NCI-H82 (cell line): ENCODE measurements around the gene MNDA.

Experiments
- DNase-seq: peaks from one replicate; lab custom pipeline; 2025; lab: John Stamatoyannopoulos, UW

The MNDA gene

DNA sequence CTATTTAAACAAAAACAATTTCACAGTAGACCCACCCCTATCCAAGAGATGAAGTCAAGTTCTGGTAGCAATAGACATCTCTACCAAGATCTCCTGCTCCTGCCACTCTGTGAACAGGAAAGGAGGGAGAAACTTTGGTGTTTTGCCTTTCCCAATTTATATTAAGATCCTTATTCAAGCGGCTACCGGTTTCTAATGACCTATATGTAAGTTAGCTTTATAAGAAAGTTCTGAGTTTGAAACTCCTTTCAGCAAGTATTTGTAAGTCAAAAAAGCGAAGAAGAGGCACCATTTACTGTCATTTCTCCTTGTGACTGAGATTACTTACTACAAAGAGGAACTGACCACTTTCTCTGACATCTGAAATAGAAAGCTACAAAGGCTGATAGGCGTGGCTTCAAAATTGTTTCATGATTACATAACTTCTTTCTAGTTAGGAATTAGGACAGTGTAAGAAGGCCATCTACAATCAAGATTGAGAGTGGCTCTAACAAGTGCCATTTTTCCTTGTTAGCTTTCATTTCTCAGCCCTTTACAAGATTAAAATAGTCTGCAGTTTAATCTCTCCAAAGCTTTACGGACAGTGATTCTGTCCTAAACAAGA, at the start of gene MNDA:
Gene MNDA, plus strand, starts transcription at position 448 of the 604 bp plus-strand sequence. CDS start 10,803 bp downstream, outside the sequence.
- no peak for DNase-seq

DNA sequence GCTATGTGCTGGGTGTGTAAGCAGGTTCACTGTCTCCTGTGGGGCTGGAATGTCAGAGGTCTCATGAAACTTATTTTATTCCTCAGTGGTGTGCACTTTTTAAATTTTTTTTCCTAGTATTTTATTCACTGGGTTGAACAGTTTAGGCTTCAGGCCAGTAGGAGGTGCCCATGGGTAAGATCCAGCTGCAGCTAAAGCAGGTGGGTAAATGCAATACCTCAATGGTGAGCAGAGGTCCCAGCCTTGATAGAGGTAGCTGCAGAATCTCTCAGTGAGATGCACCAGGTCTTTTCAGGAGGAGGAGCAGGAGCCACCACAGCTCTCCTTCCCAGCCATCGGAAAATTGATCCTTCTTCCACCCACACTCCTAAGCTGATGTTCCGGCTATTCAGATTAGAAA, 37.5 kb upstream of the MNDA start:
- DNase-seq, result no peak

DNA sequence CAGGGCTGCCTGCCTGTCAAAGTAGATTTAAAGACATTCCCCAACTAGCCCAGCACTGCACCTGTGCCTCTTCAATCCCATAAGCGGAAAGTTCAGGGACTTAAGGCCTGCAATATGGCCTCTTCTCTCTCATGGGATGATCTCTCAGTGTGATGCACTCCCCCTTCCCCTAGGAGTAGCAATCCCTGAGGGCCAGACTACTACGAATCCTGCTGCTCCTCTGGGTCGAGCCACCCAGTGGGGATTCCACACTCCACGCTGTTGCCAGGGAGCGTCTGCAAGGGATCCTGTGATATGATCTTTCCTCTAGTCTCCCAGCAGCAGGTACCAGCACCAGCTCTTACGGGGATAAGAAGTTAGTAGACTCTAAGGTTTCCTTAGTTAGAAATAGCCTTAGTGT, 36.9 kb upstream of the MNDA start:
- no peak for DNase-seq

DNA sequence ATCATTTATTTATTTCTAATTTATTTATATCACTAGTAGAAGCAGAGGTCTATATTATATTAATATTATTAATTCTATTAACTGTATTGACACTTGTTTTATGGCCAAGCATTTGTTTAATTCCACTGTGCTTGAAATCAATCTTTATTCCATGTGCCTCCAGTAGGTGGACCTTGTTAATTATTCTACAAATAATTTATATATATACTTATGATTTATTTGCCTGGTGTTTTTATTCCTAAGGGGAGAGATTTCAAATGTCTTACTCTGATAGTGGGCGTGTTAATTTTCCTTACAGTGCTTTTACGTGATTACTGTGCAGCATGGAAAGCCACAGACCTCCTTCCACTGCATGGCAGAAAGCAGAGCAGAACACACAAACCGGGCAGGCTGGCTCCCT, 32.6 kb upstream of the MNDA start:
- no peak for DNase-seq

DNA sequence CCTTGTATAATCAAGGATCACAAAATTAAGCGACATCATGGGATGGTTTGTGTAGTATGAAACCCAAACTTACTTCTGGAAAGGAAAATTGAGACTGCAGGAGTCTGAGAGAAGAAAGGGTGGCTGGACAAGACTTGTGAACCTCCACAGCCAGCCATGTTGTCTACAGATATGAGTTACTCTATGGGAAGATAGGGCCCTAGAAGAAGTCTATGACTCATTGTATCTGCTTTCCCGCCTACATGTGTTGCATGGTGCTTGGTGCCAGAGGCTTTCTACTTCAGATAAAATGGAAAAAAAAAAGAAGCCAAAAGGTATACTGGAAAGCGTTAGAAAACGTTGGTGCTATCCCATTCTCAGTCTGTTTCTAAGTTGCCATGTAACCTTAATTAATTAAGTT, 31.5 kb upstream of the MNDA start:
- no peak for DNase-seq

DNA sequence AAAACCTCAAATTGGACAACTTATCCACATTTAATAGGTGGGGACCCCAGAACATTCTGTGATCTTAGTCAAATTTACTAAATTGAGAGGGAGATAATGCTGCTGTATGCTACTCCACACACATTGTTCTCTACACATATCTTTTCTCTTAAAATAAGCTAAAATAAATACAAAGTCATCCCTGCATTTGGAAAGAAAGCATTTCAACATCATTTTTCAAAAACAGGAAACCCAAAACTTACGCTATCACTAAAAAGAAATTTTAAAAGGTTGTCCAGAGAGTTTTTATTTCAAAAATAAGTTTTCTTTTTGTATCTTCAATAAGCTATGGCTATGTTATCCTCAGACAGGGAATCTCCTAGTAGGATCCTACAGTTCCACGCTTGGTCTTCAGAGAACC, 30.6 kb upstream of the MNDA start:
- DNase-seq, result no peak

DNA sequence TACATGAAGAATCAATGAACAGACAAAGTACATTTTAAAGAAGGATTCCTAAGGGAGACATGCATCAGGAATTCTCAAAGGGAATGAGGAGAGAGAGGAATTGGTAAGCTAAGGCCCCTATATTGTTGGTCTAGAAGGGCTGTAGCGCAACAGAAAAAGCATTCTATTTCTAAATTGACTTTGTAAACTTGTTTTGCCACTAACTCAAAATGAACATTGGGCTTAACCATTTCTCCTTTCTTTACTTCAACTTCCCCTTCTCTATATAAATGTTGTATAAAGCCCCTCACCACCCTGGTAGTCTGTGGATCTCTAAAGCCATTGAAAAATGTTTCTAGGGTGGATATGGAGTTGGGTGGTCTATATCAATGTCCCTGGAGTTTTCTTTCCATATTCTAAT, 29.8 kb upstream of the MNDA start:
- DNase-seq, result no peak

DNA sequence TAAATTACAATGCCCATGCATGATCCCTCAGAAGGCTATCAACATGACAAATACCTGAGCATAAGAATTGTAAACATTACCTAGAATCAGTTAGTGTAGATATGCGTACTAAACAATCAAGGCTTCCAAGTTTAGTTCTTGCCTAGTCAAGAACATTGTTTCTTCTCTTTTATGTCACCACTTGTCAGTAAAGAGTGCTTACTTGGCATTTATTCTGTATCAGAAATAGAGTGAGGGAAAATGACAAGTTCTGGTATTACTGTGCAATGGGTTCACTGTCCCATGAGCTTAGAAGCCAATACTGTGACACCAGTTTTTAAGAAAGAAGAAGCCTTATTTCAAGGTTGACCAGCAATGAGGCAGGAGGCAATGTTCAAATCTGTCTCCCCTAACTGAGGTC, 27.5 kb upstream of the MNDA start:
- DNase-seq, result no peak

DNA sequence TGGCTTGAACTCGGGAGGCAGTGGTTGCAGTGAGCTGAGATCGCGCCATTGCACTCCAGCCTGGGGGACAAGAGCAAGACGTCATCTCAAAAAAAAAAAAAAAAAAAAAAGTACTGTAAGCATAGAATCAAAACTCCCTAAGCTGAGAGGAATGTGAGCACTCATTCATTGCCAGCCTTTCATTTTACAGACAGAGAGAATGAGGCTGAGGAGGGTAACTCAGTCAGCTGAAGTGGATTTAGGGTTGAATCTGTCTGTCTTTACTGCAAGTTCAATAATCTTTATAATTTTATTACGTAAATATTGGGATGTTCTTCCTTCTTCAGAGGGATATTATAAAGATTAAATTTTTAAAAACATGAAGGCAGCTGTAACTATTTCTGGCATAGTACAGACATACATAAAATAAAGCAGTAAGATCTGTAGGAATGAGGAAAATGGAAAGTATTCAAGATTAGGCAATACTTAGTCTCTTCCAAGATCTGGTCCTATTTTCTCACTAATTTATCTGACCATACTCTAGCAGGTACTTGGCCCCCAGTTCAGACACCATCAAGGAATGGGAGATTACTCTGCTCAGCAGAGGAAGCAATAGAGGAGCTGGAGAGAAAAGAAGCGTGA, 24.1 kb upstream of the MNDA start:
- no peak for DNase-seq

DNA sequence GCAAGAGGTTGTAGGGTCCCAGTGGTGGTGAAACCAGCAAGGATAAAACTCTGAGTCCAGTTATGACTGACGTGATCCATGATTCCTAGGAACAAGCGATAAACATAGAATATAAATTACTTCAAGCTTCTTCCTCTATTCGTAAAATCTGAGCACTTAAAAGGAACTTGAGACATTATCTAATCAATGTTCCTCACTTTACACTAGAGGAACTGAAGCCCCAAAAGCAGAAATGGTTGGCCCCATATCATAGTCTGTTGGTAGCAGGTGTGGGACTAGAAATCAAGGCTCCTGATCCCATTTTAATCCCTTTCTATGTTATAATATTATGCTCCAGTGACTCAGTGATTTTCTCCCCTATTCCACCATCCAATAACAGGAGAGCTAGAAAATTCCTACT, 21.9 kb upstream of the MNDA start:
- DNase-seq, result no peak

DNA sequence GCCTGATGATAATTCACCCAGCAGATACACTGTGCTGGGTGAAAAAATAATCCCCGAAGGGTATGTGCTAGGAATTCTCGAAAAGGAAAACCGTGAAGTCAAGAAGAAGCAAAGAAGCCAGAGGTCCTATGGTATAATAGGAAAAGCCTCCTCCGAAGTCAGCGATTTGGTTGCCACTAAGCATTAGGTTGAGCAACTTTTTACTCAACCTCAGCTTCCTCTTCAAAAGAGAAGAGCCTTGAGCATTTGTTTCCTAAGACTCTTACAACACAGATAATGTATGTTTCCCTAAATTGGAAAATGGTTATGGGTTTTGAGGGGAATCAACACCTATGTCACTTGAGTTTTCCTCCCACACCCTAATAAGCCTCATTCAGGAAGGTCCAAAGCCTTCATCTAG, 21.3 kb upstream of the MNDA start:
- DNase-seq, result no peak

DNA sequence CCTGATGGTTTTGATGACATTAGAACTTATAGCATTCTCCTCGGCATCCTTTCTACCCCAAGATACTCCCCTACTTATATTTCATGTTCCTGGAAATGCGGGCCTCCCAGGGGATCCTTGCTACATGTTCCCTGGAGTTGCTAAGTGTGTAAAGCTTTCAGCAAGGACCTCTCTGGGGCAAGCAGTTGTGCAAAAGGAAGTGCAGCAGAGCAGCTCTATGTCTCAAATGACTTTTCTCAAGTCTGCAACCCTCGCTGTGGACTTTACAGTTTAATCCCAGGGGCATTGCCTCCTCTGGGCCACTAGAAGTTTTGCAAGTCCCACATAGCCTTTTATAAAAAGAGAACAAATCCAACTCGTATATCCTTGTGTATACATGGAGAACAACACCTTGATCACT, 20.8 kb upstream of the MNDA start:
- no peak for DNase-seq

DNA sequence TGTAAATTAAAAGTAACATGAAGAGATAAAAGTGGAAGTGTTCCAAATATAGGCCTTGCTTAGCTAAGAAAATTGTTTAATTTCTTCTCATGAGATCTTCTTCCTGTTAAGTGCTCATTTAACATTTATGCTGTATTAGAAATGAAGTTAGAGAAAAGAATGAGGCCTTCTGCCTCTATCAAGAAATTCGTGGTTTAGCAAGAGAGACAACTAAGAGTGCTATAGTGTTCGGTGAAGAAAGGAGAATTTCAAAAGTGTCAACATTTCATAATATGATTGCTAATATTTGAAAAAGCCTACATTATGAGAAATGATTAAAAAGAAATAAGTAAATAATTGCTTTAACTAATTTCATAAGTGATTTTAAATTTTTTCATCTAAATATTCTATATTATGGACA, 18.8 kb upstream of the MNDA start:
- no peak for DNase-seq

DNA sequence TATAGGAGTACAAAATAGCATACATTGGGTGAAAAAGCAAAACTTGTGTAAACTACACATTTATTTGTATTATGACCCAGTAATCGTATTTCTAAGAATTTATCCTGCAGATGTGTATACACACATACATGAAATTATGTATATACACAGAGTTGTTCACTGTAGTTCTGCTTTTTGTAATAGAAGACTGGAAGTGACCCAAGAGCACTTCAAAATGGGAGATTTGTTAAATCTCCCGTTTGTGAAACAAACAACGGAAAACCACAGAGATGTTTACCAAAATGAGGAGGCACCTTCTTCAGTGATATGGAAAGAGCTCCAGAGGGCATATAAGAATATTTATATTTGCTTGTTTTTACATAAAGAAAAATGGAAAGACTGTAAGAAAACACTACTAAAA, 18.0 kb upstream of the MNDA start:
- no peak for DNase-seq

DNA sequence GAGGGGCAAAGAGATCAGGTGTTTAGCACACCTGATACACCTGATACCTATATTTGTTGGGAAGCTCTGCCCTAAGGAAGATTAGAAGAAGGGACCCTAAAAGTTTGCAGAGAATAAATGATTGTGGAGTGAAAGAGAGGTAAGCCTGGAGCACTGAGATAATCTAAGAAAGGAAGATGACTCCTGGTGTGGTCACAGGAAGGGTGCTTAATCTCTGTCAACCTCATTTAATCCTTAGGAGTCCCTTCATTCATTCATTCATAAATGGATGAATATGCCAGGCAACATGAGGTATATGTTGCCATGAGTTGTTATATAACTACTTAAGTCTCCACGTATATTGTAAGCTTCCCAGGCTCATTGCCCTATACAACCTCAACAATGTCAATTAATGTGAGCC, 16.2 kb upstream of the MNDA start:
- DNase-seq, result no peak

DNA sequence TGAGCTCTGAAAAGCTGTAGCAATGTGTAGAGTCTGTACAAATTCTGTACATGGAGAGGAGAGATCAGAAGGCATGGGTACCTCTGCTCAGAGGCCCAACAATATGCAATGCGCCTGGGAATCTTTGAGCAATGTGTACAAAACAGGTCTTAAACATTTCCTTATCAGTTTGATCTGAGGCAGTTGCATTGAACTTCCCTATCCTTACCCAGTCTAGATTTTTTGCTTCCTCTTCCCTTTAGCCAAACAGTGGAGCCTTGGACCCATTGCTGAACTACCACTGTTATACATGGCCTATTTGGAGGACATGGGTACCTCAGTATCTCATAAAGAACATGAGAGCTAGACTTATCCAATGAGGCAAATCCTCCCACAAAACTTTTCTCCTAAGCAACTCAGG, 12.6 kb upstream of the MNDA start:
- DNase-seq, result no peak

DNA sequence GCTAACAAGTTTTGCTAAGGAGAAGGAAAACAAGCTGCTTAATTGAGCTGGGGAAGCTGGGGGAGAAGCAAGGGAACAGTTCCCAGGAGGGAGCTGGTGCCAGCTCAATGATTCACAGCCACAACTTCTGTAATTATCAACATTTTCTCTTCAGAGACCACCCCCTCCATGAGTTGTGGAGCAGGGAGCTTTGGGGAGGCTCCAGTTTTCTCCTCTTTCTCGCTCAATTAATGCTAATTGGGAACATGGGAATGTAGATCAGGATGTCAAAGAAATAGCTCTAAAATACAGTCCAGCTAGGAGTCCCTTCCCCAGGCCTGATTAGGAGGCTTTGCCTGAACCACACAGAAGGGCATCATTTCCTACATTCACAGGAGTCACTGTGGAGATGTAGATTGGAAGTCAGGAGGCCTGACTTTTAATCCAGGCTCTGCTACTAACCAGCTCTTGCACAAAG, 12.1 kb upstream of the MNDA start:
- no peak for DNase-seq

DNA sequence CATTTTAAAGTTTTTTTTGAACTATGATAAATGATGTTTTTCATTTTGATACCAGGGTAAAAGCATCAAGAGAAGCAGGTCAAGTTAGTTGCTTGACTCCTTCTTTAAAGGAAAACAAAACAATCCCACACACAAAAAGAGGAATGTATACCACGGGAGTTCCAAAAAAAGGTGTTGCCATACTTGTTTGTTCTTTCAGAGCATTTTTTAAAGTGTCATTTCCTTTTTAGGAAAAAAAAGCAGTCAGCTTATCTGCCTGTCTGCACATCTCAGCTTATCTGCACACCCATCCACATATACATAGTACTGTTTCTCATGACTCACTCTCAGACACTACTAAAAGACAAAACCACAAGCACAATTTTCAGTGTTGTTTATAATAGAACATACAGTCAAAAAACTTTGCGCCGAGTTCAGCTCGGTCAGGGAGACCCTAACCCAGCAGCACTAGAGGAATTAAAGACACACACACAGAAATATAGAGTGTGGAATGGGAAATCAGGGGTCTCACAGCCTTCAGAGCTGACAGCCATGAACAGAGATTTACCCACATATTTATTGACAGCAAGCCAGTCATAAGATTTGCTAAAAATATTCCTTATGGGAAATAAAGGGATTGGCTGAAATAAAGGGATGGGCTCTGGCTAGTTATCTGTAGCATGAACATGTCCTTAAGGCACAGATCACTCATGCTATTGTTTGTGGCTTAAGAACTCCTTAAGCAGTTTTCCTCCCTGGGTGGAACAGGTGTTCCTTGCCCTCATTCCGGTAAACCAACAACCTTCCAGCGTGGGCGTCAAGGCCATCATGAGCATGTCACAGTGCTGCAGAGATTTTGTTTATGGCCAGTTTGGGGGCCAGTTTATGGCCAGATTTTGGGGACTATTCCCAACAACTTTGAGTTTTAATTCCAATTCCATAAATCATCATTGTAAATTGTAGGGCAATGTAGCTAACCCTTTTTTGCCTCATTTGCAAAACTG, 11.4 kb upstream of the MNDA start:
- DNase-seq, result no peak

DNA sequence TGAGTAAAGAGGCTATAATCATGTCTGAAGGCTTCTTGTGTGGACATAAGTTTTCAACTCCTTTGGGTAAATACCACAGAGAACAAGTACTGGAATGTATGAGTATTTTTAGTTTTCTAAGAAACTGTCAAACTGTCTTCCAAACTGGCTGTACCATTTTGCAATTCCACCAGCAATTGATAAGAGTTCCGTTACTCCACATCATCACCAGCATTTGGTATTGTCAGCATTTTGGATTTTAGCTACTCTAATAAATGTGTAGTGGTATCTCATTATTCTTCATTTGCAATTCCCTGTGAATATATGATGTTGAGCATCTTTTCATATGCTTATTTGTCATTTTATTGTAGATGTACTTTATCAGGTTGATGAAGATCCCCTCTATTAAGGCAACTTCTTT, 9.4 kb upstream of the MNDA start:
- no peak for DNase-seq

DNA sequence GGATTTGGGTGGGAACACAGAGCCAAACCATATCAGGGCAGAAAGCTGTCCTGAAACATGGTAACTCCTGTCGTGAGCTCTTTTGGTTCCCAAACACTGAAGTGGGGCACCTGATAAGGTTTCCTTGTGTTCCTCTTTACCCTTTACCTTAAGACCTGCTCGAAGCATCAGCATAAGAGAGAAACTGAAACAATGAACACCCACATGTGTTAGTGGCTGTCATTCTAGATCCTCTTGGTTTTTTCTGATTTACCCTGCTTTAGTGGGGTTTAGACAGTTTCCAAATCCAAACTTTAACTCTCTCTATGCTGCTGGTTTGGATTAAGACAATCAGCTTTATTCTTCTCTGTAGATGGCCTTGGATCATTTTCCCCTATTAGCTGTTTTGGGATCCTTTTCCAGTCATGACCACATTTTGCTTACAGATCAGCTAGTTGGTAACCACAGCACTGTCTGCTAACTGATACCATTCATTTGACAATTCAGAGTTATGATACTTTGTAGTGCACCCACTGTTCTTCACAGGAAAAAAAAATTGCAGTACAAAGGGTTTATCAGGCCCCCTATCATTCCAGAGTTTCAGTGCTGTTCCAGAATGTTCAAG, 975 bp upstream of the MNDA start:
- DNase-seq, result no peak

DNA sequence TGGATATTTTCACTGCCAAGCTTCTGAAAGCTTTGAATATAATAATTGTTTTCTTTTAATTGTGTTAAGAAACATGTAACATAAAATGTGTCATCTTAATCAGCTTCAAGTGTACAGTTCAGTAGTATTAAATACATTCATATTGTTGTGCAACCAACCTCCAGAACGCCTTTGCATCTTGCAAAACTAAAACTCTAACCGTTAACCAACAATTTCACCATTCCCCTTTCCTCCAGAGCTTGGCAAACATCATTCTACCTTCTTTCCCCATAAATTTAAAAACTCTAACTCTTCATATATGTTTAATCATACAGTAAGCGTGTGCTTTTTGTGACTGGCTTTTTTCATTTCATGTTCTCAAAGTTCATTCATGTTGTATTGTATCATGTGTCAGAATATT, 2.1 kb downstream of the MNDA start:
- DNase-seq, result no peak

DNA sequence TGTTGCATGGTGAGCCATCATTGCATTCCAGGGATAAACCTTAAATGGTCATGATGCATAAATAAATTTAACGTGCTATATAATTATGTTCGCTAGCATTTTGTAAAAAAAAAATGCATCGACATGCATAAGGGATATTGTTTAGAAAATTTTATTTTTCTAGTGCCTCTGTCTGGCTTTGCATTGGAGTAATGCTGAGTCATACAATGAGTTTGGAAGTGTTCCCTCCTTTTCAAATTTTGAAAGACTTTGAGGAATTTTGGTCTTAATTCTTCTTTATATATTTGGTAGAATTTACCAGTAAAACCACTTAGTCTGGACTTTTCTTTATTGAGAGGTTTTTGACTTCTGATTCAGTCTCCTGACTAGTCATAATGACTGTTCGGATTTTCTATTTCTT, 4.9 kb downstream of the MNDA start:
- DNase-seq, result no peak

DNA sequence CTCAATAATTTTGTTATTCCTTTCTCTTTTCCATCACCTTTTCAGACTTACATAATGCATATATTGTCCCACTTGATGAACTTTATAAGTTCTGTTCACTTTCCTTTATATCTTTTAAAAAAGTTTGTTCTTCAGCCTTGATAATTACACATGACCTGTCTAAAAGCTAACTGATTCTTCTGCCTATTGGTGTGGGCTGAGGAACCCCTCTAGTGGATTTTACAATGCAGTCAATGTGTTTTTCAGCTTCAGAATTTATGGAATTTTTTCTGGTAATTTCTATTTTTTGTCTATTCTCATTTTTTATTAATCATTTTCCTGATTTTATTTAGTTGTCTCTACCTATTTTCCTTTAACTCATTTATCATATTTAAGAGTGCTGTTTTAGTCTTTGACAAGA, 7.5 kb downstream of the MNDA start:
- DNase-seq, result no peak
